Trophoblast cell (in vitro differentiated cells and primary cell): ENCODE results near the gene STRADA.

Experiments
- DNase-seq, 2 donors: peaks; one replicate each; pipeline ENCODE4 v3.0.0-alpha.2; 2016
- H2AFZ ChIP-seq: 2 replicates; pipeline ENCODE4 v1.6.1; 2013; ENCODE audit warnings: low read length, moderate library complexity, mild to moderate bottlenecking; ENCODE audit not compliant: insufficient read depth, poor library complexity
- H2AK5ac ChIP-seq: 2 replicates; pipeline ENCODE4 v1.6.1; 2013; ENCODE audit warnings: mild to moderate bottlenecking, low read length
- H2BK120ac ChIP-seq: 2 replicates; pipeline ENCODE4 v1.6.1; 2013; ENCODE audit warnings: low read length, mild to moderate bottlenecking, moderate library complexity; ENCODE audit not compliant: insufficient read depth, poor library complexity
- H2BK12ac ChIP-seq: 2 replicates; pipeline ENCODE4 v1.6.1; 2013; ENCODE audit warnings: mild to moderate bottlenecking, low read length, moderate library complexity
- H2BK5ac ChIP-seq: 2 replicates; pipeline ENCODE4 v1.6.1; 2013; ENCODE audit warnings: low read length, low read depth, moderate library complexity, mild to moderate bottlenecking; ENCODE audit not compliant: poor library complexity
- H3K14ac ChIP-seq: 2 replicates; pipeline ENCODE4 v1.6.1; 2013; ENCODE audit warnings: mild to moderate bottlenecking, low read length
- H3K18ac ChIP-seq: 2 replicates; pipeline ENCODE4 v1.6.1; 2013; ENCODE audit warnings: mild to moderate bottlenecking, low read length
- H3K23ac ChIP-seq: 2 replicates; pipeline ENCODE4 v1.6.1; 2013; ENCODE audit warnings: low read length
- H3K27ac ChIP-seq: 2 replicates; pipeline ENCODE4 v1.5.1; 2013; ENCODE audit warnings: low read depth, mild to moderate bottlenecking, inconsistent platforms, low read length, moderate library complexity
- H3K27me3 ChIP-seq: 2 replicates; pipeline ENCODE4 v1.6.1; 2013; ENCODE audit warnings: inconsistent platforms, mild to moderate bottlenecking, low read length, moderate library complexity; ENCODE audit not compliant: insufficient read depth
- H3K36me3 ChIP-seq, 2 experiments: 1 replicate in 1 of 2; 2 replicates in 1 of 2; pipeline ENCODE4 v1.6.1; 2013; ENCODE audit warnings: low read length in 2 of 2, mild to moderate bottlenecking in 2 of 2, moderate library complexity in 1 of 2; ENCODE audit not compliant: insufficient read depth in 2 of 2, control insufficient read depth in 1 of 2
- H3K4ac ChIP-seq: 2 replicates; pipeline ENCODE4 v1.6.1; 2013; ENCODE audit warnings: low read depth, mild to moderate bottlenecking, low read length, moderate library complexity
- H3K4me1 ChIP-seq, 2 experiments: 1 replicate in 1 of 2; 2 replicates in 1 of 2; pipeline ENCODE4 v1.6.1; 2013; ENCODE audit warnings: low read length in 2 of 2, mild to moderate bottlenecking in 2 of 2, moderate library complexity in 1 of 2; ENCODE audit not compliant: insufficient read depth in 2 of 2, control insufficient read depth in 1 of 2
- H3K4me2 ChIP-seq: 2 replicates; pipeline ENCODE4 v1.6.1; 2013; ENCODE audit warnings: inconsistent platforms, mild to moderate bottlenecking, low read length, moderate library complexity
- H3K4me3 ChIP-seq: 2 replicates; pipeline ENCODE4 v1.5.1; 2013; ENCODE audit warnings: mild to moderate bottlenecking, low read depth, low read length, inconsistent platforms
- H3K79me1 ChIP-seq: one replicate; pipeline ENCODE4 v1.6.1; 2013; ENCODE audit warnings: low read length
- H3K79me2 ChIP-seq: 2 replicates; pipeline ENCODE4 v1.6.1; 2013; ENCODE audit warnings: low read length, mild to moderate bottlenecking; ENCODE audit not compliant: control insufficient read depth, insufficient read depth, poor library complexity
- H3K9ac ChIP-seq: 2 replicates; pipeline ENCODE4 v1.6.1; 2013; ENCODE audit warnings: mild to moderate bottlenecking, low read length
- H3K9me3 ChIP-seq: 2 replicates; pipeline ENCODE4 v1.6.1; 2013; ENCODE audit warnings: low read depth, mild to moderate bottlenecking, control low read depth, inconsistent platforms, low read length; ENCODE audit not compliant: insufficient read depth
- H4K12ac ChIP-seq: 2 replicates; pipeline ENCODE4 v1.6.1; 2013; ENCODE audit warnings: low read depth, mild to moderate bottlenecking, low read length, moderate library complexity
- H4K8ac ChIP-seq: 2 replicates; pipeline ENCODE4 v1.6.1; 2013; ENCODE audit warnings: low read depth, mild to moderate bottlenecking, low read length, moderate library complexity
- H4K91ac ChIP-seq: one replicate; pipeline ENCODE4 v1.6.1; 2013; ENCODE audit warnings: low read depth, mild to moderate bottlenecking, low read length, moderate library complexity
- WGBS: extraction: QIAGEN DNeasy Blood & Tissue Kit; methylation state at CpG from one replicate; pipeline ENCODE4 v1.1.7; 2013; ENCODE audit warnings: missing lambda C conversion rate; ENCODE audit not compliant: insufficient read length, insufficient coverage; ENCODE audit errors: extremely low coverage; 5-methylcytosine and 5-hydroxymethylcytosine counted together

Gene STRADA

DNA sequence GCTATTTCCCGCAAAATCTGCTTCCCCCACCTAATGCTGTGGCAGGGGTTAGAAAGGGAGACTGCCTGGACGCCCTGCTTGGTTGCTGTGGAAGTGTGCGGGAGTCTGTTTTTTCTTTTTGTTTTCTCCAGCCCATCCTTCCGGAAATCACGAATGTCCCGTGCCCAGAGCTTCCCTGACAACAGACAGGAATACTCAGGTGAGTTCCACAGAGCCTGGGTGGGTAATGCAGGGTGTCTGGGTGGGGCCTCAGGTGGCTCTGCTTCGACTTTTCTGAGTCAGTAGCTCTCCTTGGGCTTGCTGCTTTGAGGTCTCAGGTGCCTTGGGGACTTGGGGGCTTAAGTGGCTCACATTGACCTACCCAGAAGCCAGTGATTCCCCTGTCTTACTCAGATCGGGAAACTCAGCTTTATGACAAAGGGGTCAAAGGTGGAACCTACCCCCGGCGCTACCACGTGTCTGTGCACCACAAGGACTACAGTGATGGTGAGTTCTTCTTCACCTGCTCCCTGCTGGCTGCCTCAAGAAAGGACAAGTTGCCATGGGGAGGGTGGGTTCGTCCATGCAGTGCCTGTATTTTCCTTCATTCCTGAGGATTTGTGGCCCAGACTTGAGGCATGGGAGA, 53.1 kb downstream of the STRADA start:
- Histone ChIP-seq H2BK5ac (no peak overlapping the region), H3K4me2 (no peak overlapping the region), H3K27ac (no peak overlapping the region), H3K18ac (no peak overlapping the region), H2AK5ac (no peak overlapping the region), H4K91ac (no peak overlapping the region), H3K27me3 (no peaks in the 10 kb centered on the region), H3K79me1 (no peaks in the 10 kb centered on the region), H2AFZ (no peak overlapping the region), H3K79me2 (no peaks in the 10 kb centered on the region), H4K12ac (no peak overlapping the region), H3K4me3 (no peak overlapping the region), H2BK120ac (no peak overlapping the region), H3K4me1 (no peaks in the 10 kb centered on the region), H3K14ac (no peak overlapping the region), H3K36me3 (peaks cover 29 to 34% of the 10 kb centered on the region in 2 experiments), H3K9ac (no peak overlapping the region), H4K8ac (no peak overlapping the region), H2BK12ac (no peak overlapping the region), H3K9me3 (no peaks in the 10 kb centered on the region), H3K23ac (no peak overlapping the region), H3K4ac (no peak overlapping the region)
- no CpG with 5 or more reads among the region's 12 CpGs for WGBS
- no peak for DNase-seq

DNA sequence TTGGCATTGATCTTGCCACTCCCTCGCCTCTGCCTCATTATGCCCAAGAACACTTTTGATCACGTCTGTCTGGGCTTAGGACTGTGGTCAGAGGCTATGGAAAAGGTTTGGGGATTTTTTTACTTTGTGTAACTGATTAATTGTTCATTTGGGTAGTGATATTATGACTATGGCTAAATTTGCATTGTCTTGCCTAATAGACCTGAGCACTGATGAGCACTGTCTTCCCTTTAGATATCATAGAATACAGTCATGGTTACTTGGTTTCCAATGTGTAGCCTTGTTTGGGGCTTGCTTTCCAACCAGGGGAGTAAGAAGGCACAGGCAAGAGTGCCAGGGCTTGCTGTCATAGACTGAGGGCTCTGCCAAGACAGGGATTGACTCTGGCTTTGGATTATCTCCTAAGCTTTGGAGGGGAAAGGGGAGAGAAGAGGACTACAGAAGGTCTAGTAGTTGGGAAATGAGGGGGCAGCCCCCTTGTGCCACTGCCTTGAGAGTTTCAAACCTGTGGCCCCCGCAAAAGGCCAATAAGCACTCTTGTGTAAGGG, 55.4 kb downstream of the STRADA start:
- Histone ChIP-seq H2AFZ (no peak overlapping the region), H2BK12ac (no peak overlapping the region), H3K23ac (no peak overlapping the region), H3K4me3 (no peak overlapping the region), H2AK5ac (no peak overlapping the region), H3K79me1 (peaks cover 2% of the 10 kb centered on the region), H3K27me3 (no peaks in the 10 kb centered on the region), H3K27ac (no peak overlapping the region), H4K91ac (no peak overlapping the region), H3K14ac (no peak overlapping the region), H3K4ac (no peak overlapping the region), H3K79me2 (no peaks in the 10 kb centered on the region), H3K36me3 (peaks cover 21 to 32% of the 10 kb centered on the region in 2 experiments), H3K18ac (no peak overlapping the region), H4K12ac (no peak overlapping the region), H3K4me1 (peaks cover 4% of the 10 kb centered on the region in 2 experiments), H2BK5ac (no peak overlapping the region), H3K4me2 (no peak overlapping the region), H3K9ac (no peak overlapping the region), H4K8ac (no peak overlapping the region), H3K9me3 (no peaks in the 10 kb centered on the region), H2BK120ac (no peak overlapping the region)
- no CpG with 5 or more reads among the region's 3 CpGs for WGBS
- no peak for DNase-seq

- Histone ChIP-seq H3K9ac (no peak overlapping the region), H2AK5ac (no peak overlapping the region), H2AFZ (no peak overlapping the region), H3K4me2 (no peak overlapping the region), H3K36me3 (peaks cover 16 to 26% of the 10 kb centered on the region in 2 experiments), H3K23ac (no peak overlapping the region), H3K14ac (no peak overlapping the region), H4K8ac (no peak overlapping the region), H4K12ac (no peak overlapping the region), H4K91ac (no peak overlapping the region), H3K79me2 (no peaks in the 10 kb centered on the region), H3K79me1 (peaks cover 2% of the 10 kb centered on the region), H3K9me3 (no peaks in the 10 kb centered on the region), H3K4ac (no peak overlapping the region), H2BK120ac (no peak overlapping the region), H2BK12ac (no peak overlapping the region), H3K18ac (no peak overlapping the region), H3K27ac (no peak overlapping the region), H3K27me3 (no peaks in the 10 kb centered on the region), H3K4me1 (peaks cover 6 to 7% of the 10 kb centered on the region in 2 experiments), H3K4me3 (no peak overlapping the region), H2BK5ac (no peak overlapping the region)
- no peak for DNase-seq
- no CpG with 5 or more reads among the region's 3 CpGs for WGBS
Measured at GRCh38 chr17:63685578-63685977, 56.0 kb downstream of the STRADA start.

DNA sequence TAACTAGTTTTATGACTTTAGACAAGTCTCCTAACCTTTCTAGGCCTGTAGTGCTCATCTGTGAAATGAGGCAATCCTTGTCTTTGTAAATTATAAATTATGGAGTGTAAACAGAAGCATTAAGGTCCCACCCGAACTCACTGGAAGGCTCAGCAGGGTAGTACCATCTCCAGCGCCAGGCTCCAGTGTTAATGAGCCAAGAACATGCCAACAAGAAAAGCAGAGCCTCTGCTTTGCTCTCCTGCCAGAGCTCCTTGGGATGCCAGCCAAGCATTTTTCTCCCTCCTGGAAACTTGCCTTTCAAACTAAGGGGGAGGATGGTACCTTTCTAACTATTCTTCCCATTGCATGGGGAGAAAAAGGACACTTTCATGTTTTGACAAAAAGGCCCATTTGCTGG, 56.6 kb downstream of the STRADA start:
- no peak overlapping the region for H3K27ac ChIP-seq
- no peak overlapping the region for H2AFZ ChIP-seq
- no peak overlapping the region for H3K18ac ChIP-seq
- H3K23ac ChIP-seq = no peak overlapping the region
- H3K4me2 ChIP-seq = no peak overlapping the region
- peaks cover 16 to 21% of the 10 kb centered on the region in 2 experiments for H3K36me3 ChIP-seq
- H2AK5ac ChIP-seq = no peak overlapping the region
- no peak overlapping the region for H2BK12ac ChIP-seq
- no CpG with 5 or more reads among the region's 2 CpGs for WGBS
- H3K14ac ChIP-seq = no peak overlapping the region
- H4K12ac ChIP-seq = no peak overlapping the region
- no peaks in the 10 kb centered on the region for H3K9me3 ChIP-seq
- H2BK120ac ChIP-seq = no peak overlapping the region
- H2BK5ac ChIP-seq = no peak overlapping the region
- no peak overlapping the region for H4K8ac ChIP-seq
- H3K4ac ChIP-seq = no peak overlapping the region
- H3K4me1 ChIP-seq = peaks cover 6 to 7% of the 10 kb centered on the region in 2 experiments
- H4K91ac ChIP-seq = no peak overlapping the region
- H3K79me1 ChIP-seq = peaks cover 2% of the 10 kb centered on the region
- no peak for DNase-seq
- no peaks in the 10 kb centered on the region for H3K79me2 ChIP-seq
- no peak overlapping the region for H3K9ac ChIP-seq
- H3K4me3 ChIP-seq = no peak overlapping the region
- no peaks in the 10 kb centered on the region for H3K27me3 ChIP-seq
